Measurements from ENCODE around the gene COL3A1. TPM values are rescaled to one million over a fixed set of nuclear protein-coding genes. Genes with fewer than 3 reads are reported as not detected.

Gene COL3A1
- total RNA-seq, 1 donor from 2014 or later: not detected

DNA sequence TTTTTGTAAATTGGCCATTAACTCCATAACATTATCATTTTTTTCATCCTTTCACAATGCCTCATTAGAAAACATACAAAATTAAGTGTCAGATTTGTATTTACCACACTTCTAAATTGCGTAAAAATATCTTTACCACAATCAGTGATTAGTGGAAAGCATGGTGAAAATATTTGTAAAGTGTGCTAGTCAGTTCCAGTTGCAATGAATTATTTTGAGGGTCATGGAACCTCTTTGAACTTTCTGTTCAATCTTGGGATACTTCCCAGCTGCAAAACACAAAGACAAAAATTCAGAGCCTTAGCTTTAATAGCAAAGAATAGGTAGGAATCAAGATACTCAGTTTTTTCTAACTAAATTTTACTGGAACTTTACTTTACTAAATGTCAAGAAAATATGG, 4.0 kb upstream of the COL3A1 start:
- Histone ChIP-seq H3K27ac (no peak overlapping the region), H4K20me1 (ENCODE audit: low read depth) (no peaks in the 10 kb centered on the region), H3F3A (ENCODE audit: low read depth) (no peaks in the 10 kb centered on the region), H3K4me1 (no peaks in the 10 kb centered on the region), H3K4me2 (no peak overlapping the region), H3K9me3 (ENCODE audit: low read depth) (no peaks in the 10 kb centered on the region), H3K4me3 (no peak overlapping the region), H2AFZ (replicated peaks) (no peak overlapping the region), H3K27me3 (no peaks in the 10 kb centered on the region), H3K36me3 (no peaks in the 10 kb centered on the region), H3K9ac (no peak overlapping the region), H3K79me2 (ENCODE audit: low read depth) (no peaks in the 10 kb centered on the region)
- Mint-ChIP-seq H3K4me1 (peaks cover 8% of the 10 kb centered on the region), H3K27me3 (ENCODE audit: insufficient read depth, low read depth) (no peaks in the 10 kb centered on the region), H3K36me3 (no peaks in the 10 kb centered on the region), H3K4me3 (no peak overlapping the region), H3K27ac (no peak overlapping the region), H3K9me3 (no peaks in the 10 kb centered on the region)
- DNase-seq (ENCODE audit: low spot score): no peak
- TF ChIP-seq, protein P1, sequence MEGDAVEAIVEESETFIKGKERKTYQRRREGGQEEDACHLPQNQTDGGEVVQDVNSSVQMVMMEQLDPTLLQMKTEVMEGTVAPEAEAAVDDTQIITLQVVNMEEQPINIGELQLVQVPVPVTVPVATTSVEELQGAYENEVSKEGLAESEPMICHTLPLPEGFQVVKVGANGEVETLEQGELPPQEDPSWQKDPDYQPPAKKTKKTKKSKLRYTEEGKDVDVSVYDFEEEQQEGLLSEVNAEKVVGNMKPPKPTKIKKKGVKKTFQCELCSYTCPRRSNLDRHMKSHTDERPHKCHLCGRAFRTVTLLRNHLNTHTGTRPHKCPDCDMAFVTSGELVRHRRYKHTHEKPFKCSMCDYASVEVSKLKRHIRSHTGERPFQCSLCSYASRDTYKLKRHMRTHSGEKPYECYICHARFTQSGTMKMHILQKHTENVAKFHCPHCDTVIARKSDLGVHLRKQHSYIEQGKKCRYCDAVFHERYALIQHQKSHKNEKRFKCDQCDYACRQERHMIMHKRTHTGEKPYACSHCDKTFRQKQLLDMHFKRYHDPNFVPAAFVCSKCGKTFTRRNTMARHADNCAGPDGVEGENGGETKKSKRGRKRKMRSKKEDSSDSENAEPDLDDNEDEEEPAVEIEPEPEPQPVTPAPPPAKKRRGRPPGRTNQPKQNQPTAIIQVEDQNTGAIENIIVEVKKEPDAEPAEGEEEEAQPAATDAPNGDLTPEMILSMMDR (IDR thresholded peaks at IDR 0.05): no peak
- no peak for TF ChIP-seq EZH2 (IDR thresholded peaks at IDR 0.05)
- TF ChIP-seq EZH2phosphoT487 (IDR thresholded peaks at IDR 0.05): no peak

GRCh38 chr2:188971432-188971861, 2.7 kb upstream of the COL3A1 start:
- H2AFZ ChIP-seq (replicated peaks): peak overlapping the region; percentile 65
- no peak overlapping the region for H3K27ac ChIP-seq
- H4K20me1 ChIP-seq (ENCODE audit: low read depth): no peaks in the 10 kb centered on the region
- H3K4me2 ChIP-seq: no peak overlapping the region
- TF ChIP-seq EZH2phosphoT487 (IDR thresholded peaks at IDR 0.05): no peak
- TF ChIP-seq, protein P1 (IDR thresholded peaks at IDR 0.05): no peak
- TF ChIP-seq EZH2 (IDR thresholded peaks at IDR 0.05): no peak
- H3K27me3 Mint-ChIP-seq (ENCODE audit: insufficient read depth, low read depth): no peaks in the 10 kb centered on the region
- no peaks in the 10 kb centered on the region for H3K36me3 ChIP-seq
- no peaks in the 10 kb centered on the region for H3F3A ChIP-seq (ENCODE audit: low read depth)
- H3K4me1 Mint-ChIP-seq: peaks cover 8% of the 10 kb centered on the region
- H3K9me3 ChIP-seq (ENCODE audit: low read depth): no peaks in the 10 kb centered on the region
- H3K27me3 ChIP-seq: no peaks in the 10 kb centered on the region
- H3K27ac Mint-ChIP-seq: no peak overlapping the region
- no peaks in the 10 kb centered on the region for H3K36me3 Mint-ChIP-seq
- H3K4me3 ChIP-seq: no peak overlapping the region
- no peak overlapping the region for H3K4me3 Mint-ChIP-seq
- no peak overlapping the region for H3K9ac ChIP-seq
- DNase-seq (ENCODE audit: low spot score): no peak
- no peaks in the 10 kb centered on the region for H3K9me3 Mint-ChIP-seq
- no peaks in the 10 kb centered on the region for H3K79me2 ChIP-seq (ENCODE audit: low read depth)
- no peaks in the 10 kb centered on the region for H3K4me1 ChIP-seq

DNA sequence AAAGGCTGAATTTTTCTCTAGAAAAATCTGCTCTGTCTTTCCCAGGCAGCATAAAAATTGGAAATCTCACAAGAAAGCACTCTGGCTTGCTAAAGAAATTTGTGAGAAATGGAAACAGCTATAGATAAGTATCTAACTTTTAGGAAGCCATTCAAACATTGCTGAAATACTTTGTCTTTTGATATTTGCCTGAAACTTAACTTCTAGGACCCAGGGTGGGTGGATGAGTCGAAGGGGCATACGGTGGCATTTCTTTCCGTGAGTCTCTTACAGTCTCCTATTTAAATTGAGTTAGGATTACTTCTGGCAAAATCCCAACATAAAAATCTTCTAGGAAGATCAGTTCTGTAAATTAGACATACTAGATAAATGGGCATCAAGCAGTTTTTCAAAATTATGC, 532 bp upstream of the COL3A1 start:
- no peaks in the 10 kb centered on the region for H3K27me3 ChIP-seq

More for the DNA sequence above, 532 bp upstream of the COL3A1 start:
- Histone ChIP-seq H3K4me3 (no peak overlapping the region), H3K79me2 (ENCODE audit: low read depth) (no peaks in the 10 kb centered on the region), H2AFZ (replicated peaks) (no peak overlapping the region), H4K20me1 (ENCODE audit: low read depth) (no peaks in the 10 kb centered on the region), H3K9me3 (ENCODE audit: low read depth) (no peaks in the 10 kb centered on the region), H3K36me3 (no peaks in the 10 kb centered on the region), H3K27ac (no peak overlapping the region), H3K9ac (no peak overlapping the region), H3F3A (ENCODE audit: low read depth) (no peaks in the 10 kb centered on the region), H3K4me1 (no peaks in the 10 kb centered on the region), H3K4me2 (no peak overlapping the region)
- TF ChIP-seq EZH2 (IDR thresholded peaks at IDR 0.05): no peak
- no peak for TF ChIP-seq EZH2phosphoT487 (IDR thresholded peaks at IDR 0.05)
- TF ChIP-seq, protein P1 (IDR thresholded peaks at IDR 0.05): no peak
- no peak for DNase-seq (ENCODE audit: low spot score)
- H3K27ac Mint-ChIP-seq: no peak overlapping the region
- no peaks in the 10 kb centered on the region for H3K36me3 Mint-ChIP-seq
- no peaks in the 10 kb centered on the region for H3K9me3 Mint-ChIP-seq
- peaks cover 13% of the 10 kb centered on the region for H3K4me1 Mint-ChIP-seq
- peak overlapping the region; percentile 31 for H3K4me3 Mint-ChIP-seq
- no peaks in the 10 kb centered on the region for H3K27me3 Mint-ChIP-seq (ENCODE audit: insufficient read depth, low read depth)
